ENCODE measurements around the gene SDR39U1. TPM values are rescaled to one million over a fixed set of nuclear protein-coding genes. Genes with fewer than 3 reads are reported as not detected.
"Not testable (repeated sequence)": the region's sequence is repeated elsewhere in the genome, so short reads cannot be mapped to it uniquely, and the experiment has no call there.

Gene SDR39U1
- total RNA-seq, 1 donor from 2014 or later = 36.9 TPM

- no peak for DNase-seq (ENCODE audit: low read depth)
- TF ChIP-seq, protein P1, sequence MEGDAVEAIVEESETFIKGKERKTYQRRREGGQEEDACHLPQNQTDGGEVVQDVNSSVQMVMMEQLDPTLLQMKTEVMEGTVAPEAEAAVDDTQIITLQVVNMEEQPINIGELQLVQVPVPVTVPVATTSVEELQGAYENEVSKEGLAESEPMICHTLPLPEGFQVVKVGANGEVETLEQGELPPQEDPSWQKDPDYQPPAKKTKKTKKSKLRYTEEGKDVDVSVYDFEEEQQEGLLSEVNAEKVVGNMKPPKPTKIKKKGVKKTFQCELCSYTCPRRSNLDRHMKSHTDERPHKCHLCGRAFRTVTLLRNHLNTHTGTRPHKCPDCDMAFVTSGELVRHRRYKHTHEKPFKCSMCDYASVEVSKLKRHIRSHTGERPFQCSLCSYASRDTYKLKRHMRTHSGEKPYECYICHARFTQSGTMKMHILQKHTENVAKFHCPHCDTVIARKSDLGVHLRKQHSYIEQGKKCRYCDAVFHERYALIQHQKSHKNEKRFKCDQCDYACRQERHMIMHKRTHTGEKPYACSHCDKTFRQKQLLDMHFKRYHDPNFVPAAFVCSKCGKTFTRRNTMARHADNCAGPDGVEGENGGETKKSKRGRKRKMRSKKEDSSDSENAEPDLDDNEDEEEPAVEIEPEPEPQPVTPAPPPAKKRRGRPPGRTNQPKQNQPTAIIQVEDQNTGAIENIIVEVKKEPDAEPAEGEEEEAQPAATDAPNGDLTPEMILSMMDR (conservative IDR thresholded peaks at IDR 0.05; ENCODE audit: low read depth, low read length) = no peak
- H3K4me3 ChIP-seq (ENCODE audit: low read depth, low read length) = no peak overlapping the region
Measured at GRCh38 chr14:24473211-24473610, 30.6 kb upstream of the SDR39U1 start.

DNA sequence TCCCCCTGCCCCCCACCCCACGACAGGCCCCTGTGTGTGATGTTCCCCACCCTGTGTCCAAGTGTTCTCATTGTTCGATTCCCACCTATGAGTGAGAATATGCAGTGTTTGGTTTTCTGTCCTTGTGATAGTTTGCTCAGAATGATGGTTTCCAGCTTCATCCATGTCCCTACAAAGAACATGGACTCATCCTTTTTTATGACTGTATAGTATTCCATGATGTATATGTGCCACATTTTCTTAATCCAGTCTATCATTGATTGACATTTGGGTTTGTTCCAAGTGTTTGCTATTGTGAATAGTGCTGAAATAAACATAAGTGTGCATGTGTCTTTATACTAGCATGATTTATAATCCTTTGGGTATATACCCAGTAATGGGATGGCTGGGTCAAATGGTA lies 27.9 kb upstream of the SDR39U1 start:
- not testable (repeated sequence) for H3K4me3 ChIP-seq (ENCODE audit: low read depth, low read length); DNase-seq (ENCODE audit: low read depth)

DNA sequence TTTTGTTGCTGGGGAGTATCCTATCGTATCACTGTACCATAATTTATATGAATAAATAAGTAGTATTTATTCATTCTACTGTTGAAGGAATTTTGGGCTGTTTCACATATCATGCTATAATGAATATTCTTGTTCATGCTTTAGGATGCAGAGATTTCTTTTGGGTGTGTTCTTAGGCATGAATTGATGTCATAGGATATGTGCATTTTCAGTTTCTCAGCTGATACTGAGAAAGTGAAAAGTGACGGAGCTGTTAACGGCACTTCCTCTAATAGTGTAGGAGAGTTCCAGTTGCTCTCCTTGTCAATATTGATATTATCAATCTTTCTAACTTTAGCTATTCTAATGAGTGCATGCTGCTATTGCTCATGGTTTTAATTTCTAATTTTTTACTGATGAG lies 23.2 kb upstream of the SDR39U1 start:
- no peak overlapping the region for H3K4me3 ChIP-seq (ENCODE audit: low read depth, low read length)
- TF ChIP-seq, protein P1 (conservative IDR thresholded peaks at IDR 0.05; ENCODE audit: low read depth, low read length) = no peak
- no peak for DNase-seq (ENCODE audit: low read depth)

- DNase-seq (ENCODE audit: low read depth) = no peak
- no peak overlapping the region for H3K4me3 ChIP-seq (ENCODE audit: low read depth, low read length)
- TF ChIP-seq, protein P1 (conservative IDR thresholded peaks at IDR 0.05; ENCODE audit: low read depth, low read length) = no peak
Measured at GRCh38 chr14:24465368-24465767, 22.8 kb upstream of the SDR39U1 start.

GRCh38 chr14:24463884-24464785 lies 21.6 kb upstream of the SDR39U1 start:
- no peak for DNase-seq (ENCODE audit: low read depth)
- H3K4me3 ChIP-seq (ENCODE audit: low read depth, low read length) = no peak overlapping the region
- TF ChIP-seq, protein P1 (conservative IDR thresholded peaks at IDR 0.05; ENCODE audit: low read depth, low read length) = no peak

GRCh38 chr14:24463017-24463883 lies 20.7 kb upstream of the SDR39U1 start:
- TF ChIP-seq, protein P1 (conservative IDR thresholded peaks at IDR 0.05; ENCODE audit: low read depth, low read length) = no peak
- no peak overlapping the region for H3K4me3 ChIP-seq (ENCODE audit: low read depth, low read length)

DNA sequence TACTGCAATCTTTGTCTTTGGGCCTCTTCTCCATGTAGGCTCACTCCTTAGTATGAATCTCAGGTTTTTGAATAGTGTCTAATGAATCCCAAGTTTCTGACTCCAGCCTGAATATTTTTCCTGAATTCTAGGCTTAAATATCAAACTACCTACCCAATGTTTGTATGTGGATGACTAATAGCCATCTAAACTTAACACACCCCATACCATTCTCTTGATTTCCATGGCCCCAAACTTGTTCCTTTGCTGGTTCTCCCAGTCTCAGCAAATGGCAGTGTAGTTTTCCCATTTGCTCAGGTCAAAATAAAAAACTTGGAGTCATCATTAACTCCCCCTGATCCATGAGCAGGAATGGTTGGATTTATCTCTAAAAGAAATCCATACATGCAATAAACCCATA lies 18.8 kb upstream of the SDR39U1 start:
- no peak for DNase-seq (ENCODE audit: low read depth)
- no peak overlapping the region for H3K4me3 ChIP-seq (ENCODE audit: low read depth, low read length)
- TF ChIP-seq, protein P1 (conservative IDR thresholded peaks at IDR 0.05; ENCODE audit: low read depth, low read length) = no peak

More at GRCh38 chr14:24463017-24463883, 20.7 kb upstream of the SDR39U1 start:
- DNase-seq (ENCODE audit: low read depth) = no peak

Data from epithelial cell of proximal tubule (primary cell).